RWPE2 (cell line): ENCODE results near the gene MESP2.

ENCODE experiments used
- ATAC-seq: fragments of 200-7000 bp; cut with Tn5 transposase; 3 replicates; pipeline ENCODE4 v1.9.1; 2021; ENCODE audit warnings: low read depth
- DNase-seq: peaks from one replicate; pipeline ENCODE4 v3.0.0-alpha.2; 2020; ENCODE audit warnings: low spot score
- H3K27ac ChIP-seq: fragments of 450-650 bp; 2 replicates; pipeline ENCODE4 v1.5.1; 2017; ENCODE audit warnings: mild to moderate bottlenecking; ENCODE audit not compliant: poor library complexity, severe bottlenecking
- H3K27me3 ChIP-seq: fragments of 250-450 bp; sonication (Bioruptor Pico); 2 replicates; pipeline ENCODE4 v1.5.1; 2021; ENCODE audit warnings: mild to moderate bottlenecking, moderate library complexity; ENCODE audit not compliant: insufficient read depth, poor library complexity, severe bottlenecking
- H3K36me3 ChIP-seq: fragments of 250-450 bp; sonication (Bioruptor Pico); 2 replicates; pipeline ENCODE4 v1.5.1; 2020; ENCODE audit warnings: low read depth, mild to moderate bottlenecking, moderate library complexity
- H3K4me1 ChIP-seq: fragments of 250-450 bp; sonication (Bioruptor Pico); 2 replicates; pipeline ENCODE4 v1.5.1; 2021; ENCODE audit warnings: mild to moderate bottlenecking, moderate library complexity; ENCODE audit not compliant: insufficient read depth, poor library complexity, severe bottlenecking
- H3K4me3 ChIP-seq: fragments of 250-450 bp; sonication (Bioruptor Pico); 2 replicates; pipeline ENCODE4 v1.5.1; 2021; ENCODE audit warnings: mild to moderate bottlenecking, moderate library complexity; ENCODE audit not compliant: severe bottlenecking
- H3K9me3 ChIP-seq: fragments of 250-450 bp; sonication (Bioruptor Pico); 2 replicates; pipeline ENCODE4 v1.5.1; 2021; ENCODE audit warnings: mild to moderate bottlenecking, moderate library complexity; ENCODE audit not compliant: severe bottlenecking
- CTCF ChIP-seq: fragments of 450-650 bp; IDR thresholded peaks from one replicate; pipeline ENCODE4 v1.5.1; 2017; ENCODE audit warnings: mild to moderate bottlenecking, moderate library complexity; ENCODE audit not compliant: poor library complexity, severe bottlenecking

Gene MESP2

DNA sequence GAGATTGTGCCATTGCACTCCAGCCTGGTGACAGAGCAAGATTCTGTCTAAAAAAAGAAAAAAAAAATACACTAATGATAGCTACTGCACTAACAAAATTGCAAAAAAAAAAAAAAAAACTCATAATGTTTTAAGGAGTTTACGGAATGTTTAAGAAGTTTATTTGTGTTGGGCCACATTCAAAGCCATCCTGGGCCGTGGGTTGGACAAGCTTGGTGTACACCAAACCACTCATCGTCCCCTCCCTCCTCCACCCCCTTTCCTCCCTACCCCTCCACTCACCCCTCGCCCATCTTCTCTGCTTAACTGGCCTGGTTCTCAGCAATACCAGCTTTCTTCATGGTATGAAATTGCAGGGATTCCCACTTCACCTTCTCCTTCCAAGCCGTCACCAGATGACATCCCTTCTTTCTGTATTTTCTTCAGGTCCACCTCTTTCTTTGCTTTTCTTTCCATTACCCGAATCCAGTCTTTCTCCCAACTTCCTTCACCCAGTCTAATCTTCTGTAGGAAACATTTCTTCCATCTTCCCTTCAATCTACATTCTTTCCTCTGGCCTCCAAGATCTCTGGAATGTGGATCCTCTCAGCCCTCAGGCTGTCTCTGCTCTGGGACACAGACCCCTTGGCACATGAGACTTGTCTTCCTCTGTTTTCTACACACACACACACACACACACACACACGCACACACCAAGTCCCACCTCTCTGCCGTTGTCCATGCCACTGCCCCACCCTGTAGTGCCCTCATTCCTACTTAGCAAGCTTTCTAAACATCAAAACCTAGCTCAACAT is 21.6 kb upstream of the MESP2 start:
- H3K27ac ChIP-seq: no peak overlapping the region
- H3K27me3 ChIP-seq: no peaks in the 10 kb centered on the region
- no peak for TF ChIP-seq CTCF
- peaks cover 3% of the 10 kb centered on the region for H3K4me1 ChIP-seq
- no peak for DNase-seq
- no peaks in the 10 kb centered on the region for H3K9me3 ChIP-seq
- H3K36me3 ChIP-seq: no peaks in the 10 kb centered on the region
- H3K4me3 ChIP-seq: no peak overlapping the region
- ATAC-seq: no peak

DNA sequence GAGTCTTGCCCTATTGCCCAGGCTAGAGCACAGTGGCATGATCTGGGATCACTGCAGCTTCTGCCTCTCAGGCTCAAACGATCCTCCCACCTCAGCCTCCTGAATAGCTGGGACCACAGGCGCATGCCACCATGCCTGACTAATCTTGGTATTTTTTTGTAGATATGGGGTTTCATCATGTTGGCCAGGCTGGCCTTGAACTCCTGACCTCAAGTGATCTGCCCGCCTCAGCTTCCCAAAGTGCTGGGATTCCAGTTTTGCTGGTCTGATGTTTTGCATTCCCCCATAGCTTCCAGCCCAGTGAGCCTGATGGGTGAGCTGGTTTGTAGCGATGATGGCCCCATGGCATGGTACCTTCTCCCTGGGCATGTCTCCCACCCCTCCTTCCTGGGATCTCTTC is 20.4 kb upstream of the MESP2 start:
- Histone ChIP-seq H3K27me3 (no peaks in the 10 kb centered on the region), H3K27ac (no peak overlapping the region), H3K36me3 (no peaks in the 10 kb centered on the region), H3K4me1 (peaks cover 3% of the 10 kb centered on the region), H3K4me3 (no peak overlapping the region), H3K9me3 (no peaks in the 10 kb centered on the region)
- no peak for DNase-seq
- no peak for TF ChIP-seq CTCF
- ATAC-seq: no peak

- H3K27me3 ChIP-seq: no peaks in the 10 kb centered on the region
- peaks cover under 1% of the 10 kb centered on the region for H3K4me1 ChIP-seq
- no peak for TF ChIP-seq CTCF
- H3K27ac ChIP-seq: no peak overlapping the region
- ATAC-seq (no peak), DNase-seq (no peak)
- no peak overlapping the region for H3K4me3 ChIP-seq
- H3K9me3 ChIP-seq: no peaks in the 10 kb centered on the region
- no peaks in the 10 kb centered on the region for H3K36me3 ChIP-seq
Observed at GRCh38 chr15:89756897-89757296, 19.2 kb upstream of the MESP2 start.

DNA sequence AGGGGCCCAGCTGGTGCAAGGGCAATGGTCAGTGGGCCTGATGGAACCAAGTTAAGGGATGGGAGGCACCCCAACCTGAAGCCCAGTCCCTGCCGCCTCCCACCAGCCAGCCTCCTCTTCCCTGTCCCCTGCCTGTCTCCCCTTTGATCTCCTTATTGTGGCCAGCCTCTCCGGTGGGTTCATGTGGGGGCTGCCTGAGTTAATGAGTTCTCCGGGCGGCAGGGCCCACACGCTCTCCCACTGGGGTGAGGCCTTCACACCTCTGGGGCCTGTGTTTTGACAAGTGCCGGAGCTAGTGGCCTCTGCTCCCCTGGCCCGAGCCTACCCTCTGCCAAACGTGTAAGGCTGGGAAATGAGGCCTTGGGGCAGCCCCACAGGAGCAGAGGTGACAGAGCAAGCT is 17.8 kb upstream of the MESP2 start:
- H3K36me3 ChIP-seq: no peaks in the 10 kb centered on the region
- DNase-seq (no peak), ATAC-seq (no peak)
- H3K4me1 ChIP-seq: peaks cover 6% of the 10 kb centered on the region
- no peak overlapping the region for H3K27ac ChIP-seq
- TF ChIP-seq CTCF: no peak
- H3K27me3 ChIP-seq: no peaks in the 10 kb centered on the region
- no peak overlapping the region for H3K4me3 ChIP-seq
- H3K9me3 ChIP-seq: no peaks in the 10 kb centered on the region

- H3K4me1 ChIP-seq: peaks cover 6% of the 10 kb centered on the region
- no peak overlapping the region for H3K27ac ChIP-seq
- no peaks in the 10 kb centered on the region for H3K27me3 ChIP-seq
- no peak for DNase-seq
- H3K4me3 ChIP-seq: no peak overlapping the region
- H3K36me3 ChIP-seq: no peaks in the 10 kb centered on the region
- no peak for TF ChIP-seq CTCF
- ATAC-seq: peak; percentile 15; the same call in 1 of the 3 replicates
- H3K9me3 ChIP-seq: no peaks in the 10 kb centered on the region
Observed at GRCh38 chr15:89758981-89759380, 17.2 kb upstream of the MESP2 start.
